Uterus (tissue), 2 donors: ENCODE measurements around the gene AUTS2.

Source experiments
- POLR2A ChIP-seq, 2 donors: fragments of 450-650 bp; IDR thresholded peaks; one replicate each; pipeline ENCODE4 v1.6.1; 2016; ENCODE audit warnings: antibody characterized with exemption in 2 of 2, mild to moderate bottlenecking in 1 of 2, moderate library complexity in 1 of 2
- TF ChIP-seq, protein P1 (sequence below), 4 experiments: fragments of 200-600 bp in 2 of 4; fragments of 450-650 bp in 2 of 4; sonication (generic) in 2 of 4; IDR thresholded peaks; one replicate each; pipeline ENCODE4 v1.5.1; 2016 to 2019; ENCODE audit warnings: antibody characterized with exemption in 4 of 4, mild to moderate bottlenecking in 2 of 4, moderate library complexity in 1 of 4

DNA sequence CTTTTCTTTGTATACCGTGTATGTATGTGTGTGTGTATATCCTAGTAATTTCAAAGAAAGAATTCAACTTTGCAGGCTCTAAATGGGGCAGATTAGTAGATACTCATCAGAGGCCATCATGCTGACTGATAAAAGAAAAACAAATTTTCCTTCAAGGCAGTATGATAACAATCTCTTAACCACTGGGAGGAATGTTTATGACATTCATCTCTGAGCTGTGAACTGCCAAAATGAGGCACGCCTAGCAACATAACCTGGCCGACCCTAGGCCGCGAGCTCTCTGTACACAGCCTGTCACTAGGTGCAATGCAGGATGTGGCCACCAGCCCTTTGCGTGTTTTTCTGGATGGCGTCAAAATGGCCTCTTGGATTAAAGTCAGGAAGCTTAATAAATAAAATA lies 1190.0 kb downstream of the AUTS2 start:
- TF ChIP-seq, protein P1, sequence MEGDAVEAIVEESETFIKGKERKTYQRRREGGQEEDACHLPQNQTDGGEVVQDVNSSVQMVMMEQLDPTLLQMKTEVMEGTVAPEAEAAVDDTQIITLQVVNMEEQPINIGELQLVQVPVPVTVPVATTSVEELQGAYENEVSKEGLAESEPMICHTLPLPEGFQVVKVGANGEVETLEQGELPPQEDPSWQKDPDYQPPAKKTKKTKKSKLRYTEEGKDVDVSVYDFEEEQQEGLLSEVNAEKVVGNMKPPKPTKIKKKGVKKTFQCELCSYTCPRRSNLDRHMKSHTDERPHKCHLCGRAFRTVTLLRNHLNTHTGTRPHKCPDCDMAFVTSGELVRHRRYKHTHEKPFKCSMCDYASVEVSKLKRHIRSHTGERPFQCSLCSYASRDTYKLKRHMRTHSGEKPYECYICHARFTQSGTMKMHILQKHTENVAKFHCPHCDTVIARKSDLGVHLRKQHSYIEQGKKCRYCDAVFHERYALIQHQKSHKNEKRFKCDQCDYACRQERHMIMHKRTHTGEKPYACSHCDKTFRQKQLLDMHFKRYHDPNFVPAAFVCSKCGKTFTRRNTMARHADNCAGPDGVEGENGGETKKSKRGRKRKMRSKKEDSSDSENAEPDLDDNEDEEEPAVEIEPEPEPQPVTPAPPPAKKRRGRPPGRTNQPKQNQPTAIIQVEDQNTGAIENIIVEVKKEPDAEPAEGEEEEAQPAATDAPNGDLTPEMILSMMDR (IDR thresholded peaks at IDR 0.05) = no peak
- no peak for TF ChIP-seq POLR2A (IDR thresholded peaks at IDR 0.05)
